ENCODE measurements around the gene SOS1.

DNA sequence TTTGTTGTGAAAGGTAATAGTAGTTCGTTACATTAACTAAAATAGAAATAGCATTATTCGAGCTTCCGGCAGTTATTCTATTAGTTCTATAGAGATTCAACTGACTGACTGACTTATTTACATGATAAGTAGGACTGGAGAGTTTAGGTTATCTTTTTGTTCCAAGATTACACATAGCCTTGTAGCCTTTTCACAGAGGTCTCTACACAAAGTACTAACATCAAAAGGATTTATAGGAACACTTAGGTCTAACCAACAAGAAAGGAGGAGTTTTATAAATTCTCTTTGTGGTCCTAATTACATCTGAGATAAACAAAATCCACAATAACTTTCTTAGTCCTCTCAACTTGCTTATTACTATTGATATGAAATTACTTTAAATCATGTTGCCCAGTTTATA is 62.8 kb downstream of the SOS1 start:
- TF ChIP-seq, protein P1, sequence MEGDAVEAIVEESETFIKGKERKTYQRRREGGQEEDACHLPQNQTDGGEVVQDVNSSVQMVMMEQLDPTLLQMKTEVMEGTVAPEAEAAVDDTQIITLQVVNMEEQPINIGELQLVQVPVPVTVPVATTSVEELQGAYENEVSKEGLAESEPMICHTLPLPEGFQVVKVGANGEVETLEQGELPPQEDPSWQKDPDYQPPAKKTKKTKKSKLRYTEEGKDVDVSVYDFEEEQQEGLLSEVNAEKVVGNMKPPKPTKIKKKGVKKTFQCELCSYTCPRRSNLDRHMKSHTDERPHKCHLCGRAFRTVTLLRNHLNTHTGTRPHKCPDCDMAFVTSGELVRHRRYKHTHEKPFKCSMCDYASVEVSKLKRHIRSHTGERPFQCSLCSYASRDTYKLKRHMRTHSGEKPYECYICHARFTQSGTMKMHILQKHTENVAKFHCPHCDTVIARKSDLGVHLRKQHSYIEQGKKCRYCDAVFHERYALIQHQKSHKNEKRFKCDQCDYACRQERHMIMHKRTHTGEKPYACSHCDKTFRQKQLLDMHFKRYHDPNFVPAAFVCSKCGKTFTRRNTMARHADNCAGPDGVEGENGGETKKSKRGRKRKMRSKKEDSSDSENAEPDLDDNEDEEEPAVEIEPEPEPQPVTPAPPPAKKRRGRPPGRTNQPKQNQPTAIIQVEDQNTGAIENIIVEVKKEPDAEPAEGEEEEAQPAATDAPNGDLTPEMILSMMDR (IDR thresholded peaks at IDR 0.05): no peak
- no peak for TF ChIP-seq POLR2A (IDR thresholded peaks at IDR 0.05)

All from uterus (tissue), 2 donors.